H9 (cell line): Measurements from ENCODE around the gene ADAMTS13. TPM values are rescaled to one million over a fixed set of nuclear protein-coding genes. Genes with fewer than 3 reads are reported as not detected.

Source experiments
- DNase-seq: peaks from one replicate; pipeline ENCODE4 v3.0.0-alpha.2; 2017
- H2AFZ ChIP-seq: one replicate; pipeline ENCODE4 v1.6.1; 2013; ENCODE audit warnings: mild to moderate bottlenecking, low read length, control low read depth, moderate library complexity
- H2AK5ac ChIP-seq: 2 replicates; pipeline ENCODE4 v1.6.1; 2013; ENCODE audit warnings: low read length, control low read depth, mixed read lengths; ENCODE audit not compliant: insufficient read length
- H2BK120ac ChIP-seq: one replicate; pipeline ENCODE4 v1.6.1; 2013; ENCODE audit warnings: low read depth, mild to moderate bottlenecking, low read length, control low read depth, inconsistent platforms; ENCODE audit not compliant: poor library complexity, severe bottlenecking
- H2BK12ac ChIP-seq: 2 replicates; pipeline ENCODE4 v1.6.1; 2013; ENCODE audit warnings: low read length, control low read depth, mixed read lengths, low read depth; ENCODE audit not compliant: insufficient read length
- H2BK15ac ChIP-seq: 2 replicates; pipeline ENCODE4 v1.6.1; 2013; ENCODE audit warnings: low read depth, low read length, control low read depth
- H2BK20ac ChIP-seq: one replicate; pipeline ENCODE4 v1.6.1; 2013; ENCODE audit warnings: low read depth, mild to moderate bottlenecking, low read length, control low read depth, inconsistent platforms; ENCODE audit not compliant: poor library complexity, severe bottlenecking
- H2BK5ac ChIP-seq: 2 replicates; pipeline ENCODE4 v1.6.1; 2013; ENCODE audit warnings: low read length, control low read depth, mixed read lengths; ENCODE audit not compliant: insufficient read length
- H3K14ac ChIP-seq: 2 replicates; pipeline ENCODE4 v1.6.1; 2013; ENCODE audit warnings: low read length, control low read depth; ENCODE audit not compliant: insufficient read depth
- H3K18ac ChIP-seq: 2 replicates; pipeline ENCODE4 v1.6.1; 2013; ENCODE audit warnings: low read depth, mild to moderate bottlenecking, mixed read lengths, low read length, control low read depth; ENCODE audit not compliant: insufficient read length
- H3K23ac ChIP-seq: 2 replicates; pipeline ENCODE4 v1.6.1; 2013; ENCODE audit warnings: low read length, control low read depth, mixed read lengths, low read depth; ENCODE audit not compliant: insufficient read length
- H3K23me2 ChIP-seq: 2 replicates; pipeline ENCODE4 v1.6.1; 2013; ENCODE audit warnings: low read depth, mild to moderate bottlenecking, mixed read lengths, low read length, control low read depth; ENCODE audit not compliant: insufficient read length, poor library complexity, severe bottlenecking
- H3K27ac ChIP-seq: 2 replicates; pipeline ENCODE4 v1.5.1; 2013; ENCODE audit warnings: low read length, control low read depth, mixed read lengths, low read depth; ENCODE audit not compliant: insufficient read length
- H3K27me3 ChIP-seq: 2 replicates; pipeline ENCODE4 v1.6.1; 2013; ENCODE audit warnings: low read length, control low read depth, inconsistent platforms; ENCODE audit not compliant: insufficient read depth
- H3K4ac ChIP-seq: 2 replicates; pipeline ENCODE4 v1.6.1; 2013; ENCODE audit warnings: low read depth, mild to moderate bottlenecking, control low read depth, inconsistent platforms, low read length, moderate library complexity
- H3K4me1 ChIP-seq: 2 replicates; pipeline ENCODE4 v1.6.1; 2013; ENCODE audit warnings: low read length, control low read depth, inconsistent platforms; ENCODE audit not compliant: insufficient read depth
- H3K4me2 ChIP-seq: 2 replicates; pipeline ENCODE4 v1.6.1; 2013; ENCODE audit warnings: low read length, control low read depth, mixed read lengths; ENCODE audit not compliant: insufficient read length, insufficient read depth
- H3K56ac ChIP-seq: 2 replicates; pipeline ENCODE4 v1.6.1; 2013; ENCODE audit warnings: low read depth, mild to moderate bottlenecking, mixed read lengths, low read length, control low read depth; ENCODE audit not compliant: insufficient read length
- H3K79me1 ChIP-seq: 2 replicates; pipeline ENCODE4 v1.6.1; 2013; ENCODE audit warnings: low read depth, mild to moderate bottlenecking, moderate library complexity, low read length, control low read depth, inconsistent platforms; ENCODE audit not compliant: insufficient read depth, poor library complexity, severe bottlenecking
- H3K79me2 ChIP-seq: 2 replicates; pipeline ENCODE4 v1.6.1; 2013; ENCODE audit warnings: low read length, control low read depth, inconsistent platforms; ENCODE audit not compliant: insufficient read depth
- H3K9ac ChIP-seq: 2 replicates; pipeline ENCODE4 v1.6.1; 2013; ENCODE audit warnings: low read length, control low read depth, mixed read lengths; ENCODE audit not compliant: insufficient read length; ENCODE audit errors: extremely low read depth
- H3K9me3 ChIP-seq: one replicate; pipeline ENCODE4 v1.6.1; 2013; ENCODE audit warnings: low read depth, low read length, inconsistent platforms; ENCODE audit not compliant: control insufficient read depth
- H3T11ph ChIP-seq: one replicate; pipeline ENCODE4 v1.6.1; 2013; ENCODE audit warnings: mild to moderate bottlenecking, low read length, control low read depth, inconsistent platforms
- H4K20me1 ChIP-seq: one replicate; pipeline ENCODE4 v1.6.1; 2013; ENCODE audit not compliant: control insufficient read depth, insufficient read length, insufficient read depth
- H4K5ac ChIP-seq: 2 replicates; pipeline ENCODE4 v1.6.1; 2013; ENCODE audit warnings: low read depth, mild to moderate bottlenecking, mixed read lengths, low read length, control low read depth; ENCODE audit not compliant: insufficient read length
- H4K8ac ChIP-seq: replicated peaks from 2 replicates; pipeline ENCODE4 v1.6.1; 2013; ENCODE audit warnings: low read length, control low read depth, mixed read lengths, low read depth; ENCODE audit not compliant: insufficient read length
- H4K91ac ChIP-seq: 2 replicates; pipeline ENCODE4 v1.6.1; 2013; ENCODE audit warnings: low read depth, mild to moderate bottlenecking, moderate library complexity, mixed read lengths, low read length, control low read depth; ENCODE audit not compliant: insufficient read length
- H3K27ac Mint-ChIP-seq, 3 experiments: 2 replicates in 2 of 3; 3 replicates in 1 of 3; pipeline ENCODE4 v1.8.0; 2020 to 2021; ENCODE audit warnings: mixed read lengths in 3 of 3, mild to moderate bottlenecking in 1 of 3, moderate library complexity in 1 of 3
- H3K27me3 Mint-ChIP-seq: 2 replicates; pipeline ENCODE4 v1.8.0; 2021; ENCODE audit warnings: low read depth, mild to moderate bottlenecking, moderate library complexity, mixed read lengths
- H3K36me3 Mint-ChIP-seq, 3 experiments: 2 replicates in 2 of 3; 3 replicates in 1 of 3; pipeline ENCODE4 v1.8.0; 2020 to 2021; ENCODE audit warnings: low read depth in 3 of 3, mixed read lengths in 3 of 3; ENCODE audit not compliant: insufficient read depth in 1 of 3
- H3K4me1 Mint-ChIP-seq, 2 experiments: 2 replicates each; pipeline ENCODE4 v1.8.0; 2020; ENCODE audit warnings: mixed read lengths in 2 of 2
- H3K4me3 Mint-ChIP-seq, 2 experiments: 2 replicates in 1 of 2; 3 replicates in 1 of 2; pipeline ENCODE4 v1.8.0; 2020 to 2021; ENCODE audit warnings: mild to moderate bottlenecking in 2 of 2, mixed read lengths in 2 of 2, moderate library complexity in 1 of 2
- H3K9me3 Mint-ChIP-seq, 2 experiments: 2 replicates in 1 of 2; 3 replicates in 1 of 2; pipeline ENCODE4 v1.8.0; 2020; ENCODE audit warnings: mild to moderate bottlenecking in 2 of 2, mixed read lengths in 2 of 2, moderate library complexity in 1 of 2
- WGBS: extraction: QIAGEN DNeasy Blood & Tissue Kit; methylation state at CpG from one replicate; pipeline ENCODE4 v1.1.7; 2013; ENCODE audit warnings: missing lambda C conversion rate, low lambda C conversion rate, mixed read lengths; ENCODE audit not compliant: insufficient read length; ENCODE audit errors: extremely low coverage; 5-methylcytosine and 5-hydroxymethylcytosine counted together
- total RNA-seq: library from RNA; stranded (reverse); gene quantifications from 2 replicates; pipeline ENCODE4 v1.2.1, GENCODE V29; 2021
- TF ChIP-seq, protein P1 (sequence below): fragments of 200-600 bp; sonication (generic); conservative IDR thresholded peaks from 3 replicates; pipeline ENCODE4 v1.8.0; 2021; ENCODE audit warnings: antibody characterized with exemption, mild to moderate bottlenecking

ADAMTS13 gene
- total RNA-seq, 1 experiment from 2014 or later, result 8.8 TPM

- H3K23me2 ChIP-seq, result no peaks in the 10 kb centered on the region
- no CpG with 5 or more reads among the region's 9 CpGs for WGBS
- Mint-ChIP-seq H3K4me3 (no peak overlapping the region), H3K27me3 (peaks cover 23% of the 10 kb centered on the region), H3K27ac (no peak overlapping the region), H3K9me3 (peaks cover 15% of the 10 kb centered on the region in 2 experiments), H3K36me3 (peaks cover 0 to 1% (median 0%) of the 10 kb centered on the region in 3 experiments; a peak in 1 of 7 replicates), H3K4me1 (no peaks in the 10 kb centered on the region)
- no peak overlapping the region for H2BK120ac ChIP-seq
- no peak overlapping the region for H3K23ac ChIP-seq
- H2AK5ac ChIP-seq, result no peak overlapping the region
- H3K79me1 ChIP-seq, result no peaks in the 10 kb centered on the region
- H3K4ac ChIP-seq, result no peak overlapping the region
- H3K9me3 ChIP-seq, result no peaks in the 10 kb centered on the region
- no peak overlapping the region for H2BK5ac ChIP-seq
- no peak overlapping the region for H3K9ac ChIP-seq
- H3K56ac ChIP-seq, result no peak overlapping the region
- no peak for DNase-seq
- no peaks in the 10 kb centered on the region for H3K4me1 ChIP-seq
- H3K18ac ChIP-seq, result no peak overlapping the region
- H2BK12ac ChIP-seq, result no peak overlapping the region
- no peak overlapping the region for H3K27ac ChIP-seq
- H3K27me3 ChIP-seq, result no peaks in the 10 kb centered on the region
- H2BK15ac ChIP-seq, result no peak overlapping the region
- no peak overlapping the region for H2BK20ac ChIP-seq
- TF ChIP-seq, protein P1, sequence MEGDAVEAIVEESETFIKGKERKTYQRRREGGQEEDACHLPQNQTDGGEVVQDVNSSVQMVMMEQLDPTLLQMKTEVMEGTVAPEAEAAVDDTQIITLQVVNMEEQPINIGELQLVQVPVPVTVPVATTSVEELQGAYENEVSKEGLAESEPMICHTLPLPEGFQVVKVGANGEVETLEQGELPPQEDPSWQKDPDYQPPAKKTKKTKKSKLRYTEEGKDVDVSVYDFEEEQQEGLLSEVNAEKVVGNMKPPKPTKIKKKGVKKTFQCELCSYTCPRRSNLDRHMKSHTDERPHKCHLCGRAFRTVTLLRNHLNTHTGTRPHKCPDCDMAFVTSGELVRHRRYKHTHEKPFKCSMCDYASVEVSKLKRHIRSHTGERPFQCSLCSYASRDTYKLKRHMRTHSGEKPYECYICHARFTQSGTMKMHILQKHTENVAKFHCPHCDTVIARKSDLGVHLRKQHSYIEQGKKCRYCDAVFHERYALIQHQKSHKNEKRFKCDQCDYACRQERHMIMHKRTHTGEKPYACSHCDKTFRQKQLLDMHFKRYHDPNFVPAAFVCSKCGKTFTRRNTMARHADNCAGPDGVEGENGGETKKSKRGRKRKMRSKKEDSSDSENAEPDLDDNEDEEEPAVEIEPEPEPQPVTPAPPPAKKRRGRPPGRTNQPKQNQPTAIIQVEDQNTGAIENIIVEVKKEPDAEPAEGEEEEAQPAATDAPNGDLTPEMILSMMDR, result no peak
- H4K20me1 ChIP-seq, result no peaks in the 10 kb centered on the region
- no peak overlapping the region for H4K5ac ChIP-seq
- H3K4me2 ChIP-seq, result no peak overlapping the region
- H3K79me2 ChIP-seq, result no peaks in the 10 kb centered on the region
- no peak overlapping the region for H2AFZ ChIP-seq
- H3K14ac ChIP-seq, result no peak overlapping the region
- H4K91ac ChIP-seq, result no peak overlapping the region
- no peak overlapping the region for H3T11ph ChIP-seq
- H4K8ac ChIP-seq, result no peak overlapping the region
Observed at GRCh38 chr9:133387680-133388079, 34.5 kb upstream of the ADAMTS13 start.
